Large intestine (tissue), 3 donors: ENCODE data around the gene DDX39A. TPM values are rescaled to one million over a fixed set of nuclear protein-coding genes. Genes with fewer than 3 reads are reported as not detected.
A peak's percentile ranks its signal among the peaks of the same experiment; 100 is the strongest.

Experiments used
- DNase-seq, 2 donors: peaks; one replicate each; pipeline versions ENCODE4 v3.0.0 to v3.0.0-alpha.2; 2013
- H3K27ac ChIP-seq: one replicate; pipeline ENCODE4 v1.5.1; 2013; ENCODE audit warnings: low read length
- H3K27me3 ChIP-seq: 2 replicates; pipeline ENCODE4 v1.6.1; 2013; ENCODE audit warnings: low read length; ENCODE audit not compliant: control insufficient read depth, insufficient read depth
- H3K36me3 ChIP-seq: 2 replicates; pipeline ENCODE4 v1.6.1; 2013; ENCODE audit warnings: low read length; ENCODE audit not compliant: control insufficient read depth, insufficient read depth
- H3K4me1 ChIP-seq: one replicate; pipeline ENCODE4 v1.6.1; 2013; ENCODE audit warnings: low read length; ENCODE audit not compliant: control insufficient read depth, insufficient read depth
- H3K4me3 ChIP-seq: one replicate; pipeline ENCODE4 v1.5.1; 2013; ENCODE audit warnings: low read length
- H3K9me3 ChIP-seq: one replicate; pipeline ENCODE4 v1.6.1; 2013; ENCODE audit warnings: mild to moderate bottlenecking, low read depth, low read length, moderate library complexity; ENCODE audit not compliant: control insufficient read depth
- WGBS: methylation state at CpG from one replicate; pipeline ENCODE4 v1.1.5; 2013; ENCODE audit warnings: low lambda C conversion rate; ENCODE audit not compliant: insufficient coverage; 5-methylcytosine and 5-hydroxymethylcytosine counted together
- polyA plus RNA-seq: library from polyadenylated mRNA; unstranded; fragments of 120-200 nt; gene quantifications from one replicate; pipeline ENCODE4 v1.2.1, GENCODE V29; 2013

The DDX39A gene
- polyA plus RNA-seq, 1 donor, result 69.2 TPM

DNA sequence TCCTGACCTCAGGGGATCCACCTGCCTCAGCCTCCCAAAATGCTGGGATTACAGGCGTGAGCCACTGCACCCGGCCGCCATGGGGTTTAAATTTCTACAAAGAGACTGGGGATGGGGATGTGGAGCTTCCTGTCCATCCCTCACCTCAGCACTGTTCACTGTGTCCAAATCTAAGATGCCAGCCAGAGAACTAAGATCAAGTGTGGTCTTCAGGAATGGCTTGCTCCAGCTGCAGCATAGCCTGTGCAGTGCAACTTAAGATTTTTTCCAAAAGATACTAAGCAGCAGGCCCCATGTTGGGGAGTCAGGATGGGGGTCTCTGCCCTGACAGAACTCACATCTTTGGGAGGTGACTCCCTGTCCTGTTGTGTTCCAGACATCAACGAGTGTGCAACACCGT is 28.6 kb downstream of the DDX39A start:
- Histone ChIP-seq H3K27ac (no peak overlapping the region), H3K4me3 (no peak overlapping the region), H3K27me3 (no peaks in the 10 kb centered on the region), H3K36me3 (peaks cover 38% of the 10 kb centered on the region), H3K9me3 (no peaks in the 10 kb centered on the region), H3K4me1 (no peaks in the 10 kb centered on the region)
- no CpG with 5 or more reads among the region's 5 CpGs for WGBS
- no peak for DNase-seq

DNA sequence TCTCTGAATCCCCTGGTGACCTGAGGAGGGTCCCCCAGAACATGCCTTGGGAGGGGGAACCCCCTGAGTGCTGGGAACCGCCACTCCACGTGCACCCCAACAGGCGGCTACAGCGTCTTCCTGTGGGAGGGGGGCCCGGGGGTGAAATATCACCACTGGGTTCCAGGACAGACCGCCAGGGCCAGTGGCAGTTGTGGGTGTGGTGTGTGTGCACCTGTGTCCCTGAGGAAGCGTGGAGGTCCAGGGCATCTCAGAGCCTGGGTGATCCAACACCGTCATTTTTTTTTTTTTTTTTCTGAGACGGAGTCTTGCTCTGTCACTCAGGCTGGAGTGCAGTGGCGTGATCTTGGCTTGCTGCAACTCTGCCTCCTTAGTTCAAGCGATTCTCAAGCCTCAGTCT is 33.6 kb downstream of the DDX39A start:
- Histone ChIP-seq H3K27ac (no peak overlapping the region), H3K4me3 (no peak overlapping the region)

DNA sequence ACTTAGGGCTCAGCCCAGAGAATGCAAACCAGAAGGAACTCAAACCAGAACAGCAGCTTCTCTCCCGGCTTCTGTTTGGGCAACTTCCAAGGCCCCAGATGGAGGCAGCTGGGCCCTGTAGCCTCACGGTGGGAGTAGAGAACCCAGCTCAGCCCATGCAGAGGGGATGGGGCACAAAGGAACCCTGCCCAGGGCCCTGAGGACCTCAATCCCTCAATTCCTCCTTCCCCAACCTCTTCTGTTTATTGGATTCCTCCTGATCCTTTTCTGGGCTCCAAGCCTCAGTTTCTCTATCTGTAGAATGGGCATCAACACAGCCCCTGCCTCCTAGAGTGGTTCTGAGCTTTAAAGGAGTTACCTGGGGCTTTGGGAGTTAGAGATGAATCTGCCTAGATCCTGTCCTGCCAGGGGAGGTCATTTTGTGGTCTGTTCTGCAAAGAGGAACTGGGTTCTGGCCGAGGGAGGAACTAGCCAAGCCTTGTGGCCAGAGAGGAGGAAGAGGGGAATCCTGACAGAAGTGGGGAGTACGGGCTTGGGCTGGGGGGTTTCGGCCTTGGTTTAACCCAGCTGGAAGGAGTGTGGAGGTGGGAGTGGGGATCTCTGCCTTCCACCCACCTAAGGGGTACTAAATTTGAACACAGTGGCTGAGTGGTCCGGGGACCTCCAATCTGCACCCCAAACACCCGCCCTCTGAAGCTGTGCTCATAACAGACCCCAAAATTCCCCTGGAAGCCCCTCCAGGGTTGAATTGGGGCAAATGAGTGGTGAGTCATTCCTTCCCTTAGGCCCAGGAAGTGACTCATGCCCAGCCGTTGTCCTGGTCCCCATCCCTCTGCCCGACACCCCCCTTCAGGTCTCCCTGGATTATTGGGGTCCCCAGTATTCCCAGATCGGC is 35.2 kb downstream of the DDX39A start:
- H3K4me1 ChIP-seq, result peaks cover 13% of the 10 kb centered on the region

More for the DNA sequence above, 33.6 kb downstream of the DDX39A start:
- no peaks in the 10 kb centered on the region for H3K9me3 ChIP-seq
- WGBS, result 80% methylated on average over 1 of the region's 11 CpGs
- no peaks in the 10 kb centered on the region for H3K27me3 ChIP-seq
- no peak for DNase-seq
- H3K4me1 ChIP-seq, result peaks cover 8% of the 10 kb centered on the region
- peaks cover 5% of the 10 kb centered on the region for H3K36me3 ChIP-seq

DNA sequence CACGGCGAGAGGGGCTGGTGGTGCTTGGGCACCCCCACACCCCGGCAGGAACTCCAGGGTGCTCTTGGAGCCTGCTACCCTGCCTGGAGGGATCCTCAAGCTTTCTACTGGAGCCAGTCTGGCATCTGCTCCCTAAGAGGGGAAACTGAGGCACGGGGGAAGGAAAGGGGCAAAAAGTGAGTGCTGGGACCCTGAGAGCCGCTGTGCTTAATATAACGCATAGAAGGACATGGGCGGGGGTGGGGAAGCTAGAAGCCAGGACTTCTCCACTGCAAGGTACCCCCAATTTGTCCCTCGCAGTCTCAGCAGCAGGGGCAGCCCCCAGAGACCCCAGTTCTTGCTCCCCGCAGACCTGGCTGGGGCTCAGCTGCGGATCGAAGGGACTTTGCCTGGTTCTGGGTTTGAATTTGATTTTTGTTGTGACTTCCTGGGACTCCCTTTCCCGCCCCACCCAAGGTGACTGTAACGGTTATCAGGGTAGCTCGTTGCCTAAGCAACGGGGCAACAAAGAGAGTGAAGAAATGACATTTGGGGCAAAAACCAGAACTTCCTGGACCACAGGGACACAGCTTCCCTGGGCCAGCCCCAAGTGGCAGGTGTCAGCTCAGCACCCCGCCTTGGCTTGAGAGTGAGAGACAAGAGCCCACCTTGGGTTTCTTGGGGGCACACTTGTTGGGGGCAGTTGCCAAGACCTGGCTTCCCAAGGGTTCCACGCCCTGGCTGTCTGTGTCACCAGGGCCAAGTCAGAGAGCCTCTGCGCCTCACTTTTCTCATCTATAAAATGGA is 37.3 kb downstream of the DDX39A start:
- peak overlapping the region; percentile 95 for H3K27ac ChIP-seq
- no CpG with 5 or more reads among the region's 18 CpGs for WGBS
- no peaks in the 10 kb centered on the region for H3K36me3 ChIP-seq
- H3K4me1 ChIP-seq, result peaks cover 16% of the 10 kb centered on the region
- H3K9me3 ChIP-seq, result no peaks in the 10 kb centered on the region
- DNase-seq, result peak in 1 of 2 donors; percentile 85
- peak overlapping the region; percentile 79 for H3K4me3 ChIP-seq
- H3K27me3 ChIP-seq, result no peaks in the 10 kb centered on the region

More for the DNA sequence above, 35.2 kb downstream of the DDX39A start:
- peaks cover 5% of the 10 kb centered on the region for H3K36me3 ChIP-seq
- H3K27me3 ChIP-seq, result no peaks in the 10 kb centered on the region
- H3K9me3 ChIP-seq, result no peaks in the 10 kb centered on the region
- DNase-seq, result peak in 1 of 2 donors; percentile 49
- WGBS, result no CpG with 5 or more reads among the region's 10 CpGs
- H3K27ac ChIP-seq, result peak overlapping the region; percentile 15
- no peak overlapping the region for H3K4me3 ChIP-seq

DNA sequence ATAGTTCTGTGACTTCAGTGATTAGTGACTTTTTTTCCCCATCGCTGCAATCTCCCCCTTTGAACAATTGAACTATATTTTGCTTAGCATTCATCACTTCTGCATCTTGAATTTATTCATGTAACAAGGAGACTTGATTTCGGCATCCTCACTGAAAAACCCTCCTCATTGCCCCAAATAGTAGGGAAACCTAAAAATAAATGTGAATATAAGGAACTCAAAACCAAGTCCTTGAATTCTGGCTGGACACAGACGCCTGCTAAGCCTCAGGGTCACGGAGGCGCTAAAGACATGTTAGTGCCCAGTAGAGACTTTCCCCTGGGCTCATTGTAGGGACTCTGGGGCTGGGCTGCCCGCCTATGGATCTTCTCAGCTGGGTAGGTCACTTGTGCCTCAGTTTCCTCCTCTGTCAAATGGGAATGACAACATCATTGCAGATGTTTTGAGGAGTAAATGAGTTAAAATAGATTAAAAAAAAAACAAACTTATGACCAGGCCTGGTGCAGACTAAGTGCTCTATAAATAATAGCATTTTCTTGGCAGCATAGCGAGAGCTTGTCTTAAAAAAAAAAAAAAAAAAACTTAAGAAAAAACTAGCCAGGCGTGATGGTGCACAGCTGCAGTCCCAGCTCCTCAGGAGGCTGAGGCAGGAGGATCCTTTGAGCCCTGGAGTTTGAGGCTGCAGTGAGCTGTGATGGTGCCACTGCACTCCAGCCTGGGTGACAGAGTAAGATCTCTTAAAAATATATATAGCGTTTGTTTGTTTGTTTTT is 39.7 kb downstream of the DDX39A start:
- no peak overlapping the region for H3K27ac ChIP-seq
- no CpG with 5 or more reads among the region's 9 CpGs for WGBS
- H3K4me1 ChIP-seq, result peaks cover 24% of the 10 kb centered on the region

DNA sequence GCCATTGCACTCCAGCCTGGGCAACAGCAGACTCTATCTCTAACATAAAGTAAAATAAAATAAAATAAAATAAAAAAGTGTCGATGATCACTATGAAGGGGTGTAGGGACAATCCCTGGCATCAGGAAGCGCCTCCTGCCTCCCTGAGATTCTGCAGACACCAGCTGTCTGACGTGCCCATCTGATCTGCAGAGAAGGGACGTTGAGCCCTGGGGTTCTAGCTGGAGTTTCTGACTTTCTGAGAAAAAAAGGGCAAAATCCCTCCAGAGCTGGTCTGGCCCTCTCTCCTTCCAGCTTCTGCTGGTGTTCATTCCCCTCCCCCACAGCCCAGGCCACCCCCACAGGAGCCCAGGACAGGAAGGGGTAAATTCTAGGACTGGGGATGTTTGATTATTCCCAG is 40.3 kb downstream of the DDX39A start:
- H3K27me3 ChIP-seq, result no peaks in the 10 kb centered on the region
- no peaks in the 10 kb centered on the region for H3K9me3 ChIP-seq
- no peak overlapping the region for H3K4me3 ChIP-seq
- no peak for DNase-seq
- WGBS, result no CpG with 5 or more reads among the region's 4 CpGs
- H3K4me1 ChIP-seq, result peaks cover 21% of the 10 kb centered on the region
- no peaks in the 10 kb centered on the region for H3K36me3 ChIP-seq
- H3K27ac ChIP-seq, result no peak overlapping the region

More for the DNA sequence above, 39.7 kb downstream of the DDX39A start:
- no peak for DNase-seq
- Histone ChIP-seq H3K27me3 (no peaks in the 10 kb centered on the region), H3K9me3 (no peaks in the 10 kb centered on the region), H3K4me3 (no peak overlapping the region), H3K36me3 (no peaks in the 10 kb centered on the region)

DNA sequence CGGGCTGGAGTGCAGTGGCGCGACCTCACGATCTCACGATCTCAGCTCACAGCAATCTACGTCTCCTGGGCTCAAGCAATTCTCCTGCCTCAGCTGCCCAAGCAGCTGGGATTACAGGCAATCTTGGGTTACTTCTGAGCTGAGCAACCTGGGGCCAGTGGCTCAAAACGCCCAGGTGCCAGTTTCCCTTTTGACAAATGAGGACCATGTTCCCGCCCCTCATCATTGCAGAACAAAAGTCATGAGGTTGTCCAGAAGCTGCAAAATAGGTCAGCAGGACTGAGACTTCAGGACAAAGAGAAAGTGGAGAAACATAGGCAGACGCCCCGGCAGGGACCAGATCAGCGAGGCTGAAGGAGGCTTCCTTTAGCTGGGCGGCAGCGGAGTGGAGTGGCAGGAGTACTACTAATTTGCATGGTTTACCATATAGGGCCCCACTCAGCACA is 41.2 kb downstream of the DDX39A start:
- H3K4me3 ChIP-seq, result no peak overlapping the region
- DNase-seq, result no peak
- H3K27me3 ChIP-seq, result no peaks in the 10 kb centered on the region
- no peak overlapping the region for H3K27ac ChIP-seq
- peaks cover 21% of the 10 kb centered on the region for H3K4me1 ChIP-seq
- no CpG with 5 or more reads among the region's 13 CpGs for WGBS
- H3K9me3 ChIP-seq, result no peaks in the 10 kb centered on the region
- no peaks in the 10 kb centered on the region for H3K36me3 ChIP-seq

DNA sequence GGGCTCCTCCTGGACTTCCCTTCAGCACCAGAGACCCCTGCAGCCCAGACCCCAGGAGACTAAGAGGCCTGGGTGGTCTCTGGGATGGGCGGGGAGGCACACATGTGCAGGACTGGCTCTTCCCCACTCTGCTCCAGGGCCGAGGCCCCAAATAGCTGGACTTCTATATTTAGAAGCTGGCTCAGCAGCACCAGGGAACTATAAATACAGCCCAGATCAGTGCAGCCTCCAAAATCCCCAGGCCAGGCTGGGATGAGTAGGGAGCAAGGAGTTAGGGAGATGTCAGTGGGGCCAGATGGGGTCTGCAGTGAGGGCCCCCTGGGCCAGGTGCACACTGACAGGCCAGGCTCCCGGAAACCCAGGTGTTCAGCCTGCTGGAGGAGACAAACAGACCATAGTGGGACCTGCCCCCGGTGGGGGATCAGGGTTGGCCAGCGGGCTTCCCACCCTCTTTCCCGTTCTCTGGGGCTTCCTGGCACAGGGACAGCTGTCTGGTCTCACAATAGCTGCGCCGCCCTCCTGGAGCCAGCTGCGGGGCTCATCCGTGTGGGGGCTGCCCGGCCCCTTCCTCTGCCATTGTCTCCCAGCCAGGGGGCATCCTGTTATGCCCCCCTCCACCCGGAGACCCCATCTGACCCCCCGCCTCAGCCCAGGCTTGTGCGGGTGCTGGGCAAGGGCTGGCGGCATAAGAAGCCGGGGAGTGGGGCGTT is 43.4 kb downstream of the DDX39A start:
- Histone ChIP-seq H3K4me1 (peaks cover 18% of the 10 kb centered on the region), H3K27ac (peak overlapping the region; percentile 58), H3K36me3 (no peaks in the 10 kb centered on the region), H3K27me3 (no peaks in the 10 kb centered on the region), H3K4me3 (no peak overlapping the region), H3K9me3 (no peaks in the 10 kb centered on the region)
- WGBS, result no CpG with 5 or more reads among the region's 17 CpGs
- peak in 1 of 2 donors; percentile 40 for DNase-seq

DNA sequence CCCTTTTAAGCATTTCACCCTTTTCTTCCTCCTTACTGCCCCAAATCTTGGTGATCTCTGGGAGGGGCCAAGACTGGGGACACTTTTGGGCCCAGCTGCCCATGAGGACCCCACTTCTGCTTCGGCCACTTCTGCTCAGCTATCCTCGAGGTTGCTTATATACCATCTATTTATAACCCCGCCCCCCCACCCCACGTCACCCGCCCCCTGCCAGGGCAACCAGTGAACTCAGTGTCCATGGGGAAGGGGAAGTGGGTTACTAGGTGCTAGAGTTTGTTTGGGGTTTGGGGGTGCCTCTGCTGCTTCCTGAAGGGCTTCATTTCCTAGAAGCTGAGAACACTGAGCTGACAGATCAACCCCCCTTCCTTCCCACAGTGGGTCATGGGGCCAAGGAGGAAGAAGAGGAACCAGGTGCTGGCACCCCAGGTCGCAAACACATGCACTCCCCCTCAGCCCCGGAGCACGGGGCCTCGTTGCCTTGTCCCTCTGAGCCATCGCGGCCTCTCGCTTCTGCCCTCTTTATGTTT is 44.0 kb downstream of the DDX39A start:
- Histone ChIP-seq H3K27me3 (no peaks in the 10 kb centered on the region), H3K9me3 (no peaks in the 10 kb centered on the region), H3K4me1 (peaks cover 12% of the 10 kb centered on the region), H3K4me3 (no peak overlapping the region), H3K36me3 (no peaks in the 10 kb centered on the region), H3K27ac (peak overlapping the region; percentile 58)
- WGBS, result no CpG with 5 or more reads among the region's 12 CpGs
- peak in 1 of 2 donors; percentile 39 for DNase-seq
